Body of pancreas (tissue), 4 donors: Measurements from ENCODE around the gene SLC25A21.

Experiments
- CTCF ChIP-seq, 7 experiments: fragments of 450-650 bp in 4 of 7; fragments of 200-600 bp in 3 of 7; sonication (generic) in 3 of 7; IDR thresholded peaks; one replicate each; pipeline ENCODE4 v1.5.1; 2016 to 2019; ENCODE audit warnings: antibody characterized with exemption in 7 of 7
- POLR2A ChIP-seq, 3 donors: fragments of 450-650 bp; IDR thresholded peaks; one replicate each; pipeline ENCODE4 v1.6.1; 2016; ENCODE audit warnings: antibody characterized with exemption in 3 of 3, mild to moderate bottlenecking in 2 of 3

GRCh38 chr14:36818794-36819384 lies 353.5 kb downstream of the SLC25A21 start:
- TF ChIP-seq POLR2A (IDR thresholded peaks at IDR 0.05) (no peak), CTCF (IDR thresholded peaks at IDR 0.05) (no peak)
